ENCODE results near the gene PPP1R37. TPM values are rescaled to one million over a fixed set of nuclear protein-coding genes. Genes with fewer than 3 reads are reported as not detected.

Gene PPP1R37
- total RNA-seq, 3 donors from 2014 or later (not counting 1 experiment from before 2014, with no cell fraction given): 23.8 to 29.3 (median 25.0) TPM

GRCh38 chr19:45128146-45128545, 35.2 kb downstream of the PPP1R37 start:
- Histone ChIP-seq H3K36me3 (ENCODE audit: control insufficient read depth, insufficient read depth, low read length) (no peaks in the 10 kb centered on the region), H3K4me3 (ENCODE audit: low read length) (no peak overlapping the region), H3K27ac (ENCODE audit: low read length) (no peak overlapping the region), H3K9me3 (ENCODE audit: control insufficient read depth, insufficient read depth, low read length) (no peaks in the 10 kb centered on the region), H3K4me1 (ENCODE audit: control insufficient read depth, insufficient read depth, low read length) (peaks cover 8% of the 10 kb centered on the region), H3K27me3 (ENCODE audit: control insufficient read depth, insufficient read depth, low read length) (no peaks in the 10 kb centered on the region)
- no peaks in the 10 kb centered on the region for H3K27me3 Mint-ChIP-seq (ENCODE audit: low read depth in 2 of 2)
- no peaks in the 10 kb centered on the region for H3K9me3 Mint-ChIP-seq
- intact Hi-C loops (cut with micrococcal nuclease): no loop called here
- ATAC-seq: no peak
- no peak for TF ChIP-seq CTCF (IDR thresholded peaks at IDR 0.05)
- no peak overlapping the region for H3K4me3 Mint-ChIP-seq
- peaks cover 5 to 21% of the 10 kb centered on the region in 2 donors for H3K4me1 Mint-ChIP-seq
- no peak overlapping the region for H3K27ac Mint-ChIP-seq
- WGBS (ENCODE audit: insufficient coverage): 95% methylated on average over 5 of the region's 5 CpGs
- H3K36me3 Mint-ChIP-seq: no peaks in the 10 kb centered on the region
- DNase-seq: no peak

GRCh38 chr19:45128806-45129205, 35.8 kb downstream of the PPP1R37 start:
- Mint-ChIP-seq H3K36me3 (no peaks in the 10 kb centered on the region), H3K9me3 (no peaks in the 10 kb centered on the region), H3K4me1 (peaks cover 7 to 24% of the 10 kb centered on the region in 2 donors), H3K4me3 (no peak overlapping the region), H3K27me3 (ENCODE audit: low read depth in 2 of 2) (no peaks in the 10 kb centered on the region), H3K27ac (no peak overlapping the region)
- H3K4me1 ChIP-seq (ENCODE audit: control insufficient read depth, insufficient read depth, low read length): peaks cover 13% of the 10 kb centered on the region
- TF ChIP-seq CTCF (IDR thresholded peaks at IDR 0.05): no peak
- H3K27ac ChIP-seq (ENCODE audit: low read length): no peak overlapping the region
- intact Hi-C loops (cut with micrococcal nuclease): no loop called here
- no peaks in the 10 kb centered on the region for H3K36me3 ChIP-seq (ENCODE audit: control insufficient read depth, insufficient read depth, low read length)
- H3K9me3 ChIP-seq (ENCODE audit: control insufficient read depth, insufficient read depth, low read length): no peaks in the 10 kb centered on the region
- WGBS (ENCODE audit: insufficient coverage): 95% methylated on average over 5 of the region's 5 CpGs
- DNase-seq: no peak
- no peaks in the 10 kb centered on the region for H3K27me3 ChIP-seq (ENCODE audit: control insufficient read depth, insufficient read depth, low read length)
- no peak overlapping the region for H3K4me3 ChIP-seq (ENCODE audit: low read length)
- no peak for ATAC-seq

GRCh38 chr19:45130236-45130635, 37.3 kb downstream of the PPP1R37 start:
- Histone ChIP-seq H3K9me3 (ENCODE audit: control insufficient read depth, insufficient read depth, low read length) (no peaks in the 10 kb centered on the region), H3K27me3 (ENCODE audit: control insufficient read depth, insufficient read depth, low read length) (no peaks in the 10 kb centered on the region), H3K4me3 (ENCODE audit: low read length) (no peak overlapping the region), H3K4me1 (ENCODE audit: control insufficient read depth, insufficient read depth, low read length) (peaks cover 18% of the 10 kb centered on the region), H3K36me3 (ENCODE audit: control insufficient read depth, insufficient read depth, low read length) (no peaks in the 10 kb centered on the region), H3K27ac (ENCODE audit: low read length) (no peak overlapping the region)
- intact Hi-C loops (cut with micrococcal nuclease): no loop called here
- DNase-seq (no peak), ATAC-seq (no peak)
- Mint-ChIP-seq H3K27me3 (ENCODE audit: low read depth in 2 of 2) (no peaks in the 10 kb centered on the region), H3K4me1 (peaks cover 15 to 34% of the 10 kb centered on the region in 2 donors), H3K27ac (no peak overlapping the region), H3K9me3 (no peaks in the 10 kb centered on the region), H3K36me3 (no peaks in the 10 kb centered on the region), H3K4me3 (no peak overlapping the region)
- TF ChIP-seq CTCF (IDR thresholded peaks at IDR 0.05): no peak
- 94% methylated on average over 13 of the region's 13 CpGs for WGBS (ENCODE audit: insufficient coverage)

DNA sequence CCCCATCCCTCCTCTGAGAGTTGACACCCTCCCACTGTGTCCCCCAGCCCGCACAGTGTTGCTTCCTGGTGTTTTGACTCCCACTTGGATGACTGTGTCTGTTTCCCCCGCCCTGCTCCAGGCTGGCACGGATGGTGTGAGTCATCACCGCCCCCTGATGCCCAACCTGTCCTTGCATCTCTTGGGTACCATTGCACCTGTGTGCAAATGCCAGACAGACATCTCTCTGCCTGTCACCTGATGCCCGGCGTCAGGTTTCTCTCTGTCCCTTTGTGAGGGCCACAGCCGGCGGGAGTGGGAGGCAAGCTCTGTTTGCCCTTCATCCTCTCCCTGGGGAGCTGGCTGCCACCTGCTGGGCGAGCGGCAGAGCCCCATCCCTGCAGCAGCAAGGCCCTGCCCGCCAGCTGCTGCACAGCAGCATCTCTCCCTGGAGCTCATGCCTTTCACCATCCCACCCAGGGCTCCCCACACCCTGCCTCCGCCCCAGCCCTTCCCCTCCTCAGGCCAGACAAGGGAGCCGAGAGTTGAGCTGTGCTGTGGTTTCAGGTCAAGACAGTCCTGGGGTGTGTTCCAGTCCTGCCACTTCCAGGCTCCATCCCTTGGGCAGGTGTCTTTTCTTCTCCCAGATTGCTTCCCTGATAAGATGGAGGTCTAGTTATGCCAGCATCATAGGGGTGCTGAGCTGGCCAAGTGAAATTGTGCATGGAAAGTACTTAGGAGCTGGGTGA, 38.1 kb downstream of the PPP1R37 start:
- no peak overlapping the region for H3K27ac Mint-ChIP-seq
- peaks cover 16% of the 10 kb centered on the region for H3K4me1 ChIP-seq (ENCODE audit: control insufficient read depth, insufficient read depth, low read length)
- no peaks in the 10 kb centered on the region for H3K27me3 ChIP-seq (ENCODE audit: control insufficient read depth, insufficient read depth, low read length)
- H3K4me3 ChIP-seq (ENCODE audit: low read length): no peak overlapping the region
- intact Hi-C loops (cut with micrococcal nuclease): no loop called here
- no peaks in the 10 kb centered on the region for H3K9me3 Mint-ChIP-seq
- DNase-seq (no peak), ATAC-seq (no peak)
- H3K27me3 Mint-ChIP-seq (ENCODE audit: low read depth in 2 of 2): no peaks in the 10 kb centered on the region
- no peaks in the 10 kb centered on the region for H3K36me3 ChIP-seq (ENCODE audit: control insufficient read depth, insufficient read depth, low read length)
- no peaks in the 10 kb centered on the region for H3K36me3 Mint-ChIP-seq
- WGBS (ENCODE audit: insufficient coverage): 77% methylated on average over 13 of the region's 13 CpGs
- H3K4me3 Mint-ChIP-seq: no peak overlapping the region
- H3K9me3 ChIP-seq (ENCODE audit: control insufficient read depth, insufficient read depth, low read length): no peaks in the 10 kb centered on the region
- no peak overlapping the region for H3K27ac ChIP-seq (ENCODE audit: low read length)
- no peak for TF ChIP-seq CTCF (IDR thresholded peaks at IDR 0.05)
- H3K4me1 Mint-ChIP-seq: peaks cover 15 to 26% of the 10 kb centered on the region in 2 donors

Measured in natural killer cell (primary cell).